ENCODE data around the gene CEACAM21.

CEACAM21 gene

DNA sequence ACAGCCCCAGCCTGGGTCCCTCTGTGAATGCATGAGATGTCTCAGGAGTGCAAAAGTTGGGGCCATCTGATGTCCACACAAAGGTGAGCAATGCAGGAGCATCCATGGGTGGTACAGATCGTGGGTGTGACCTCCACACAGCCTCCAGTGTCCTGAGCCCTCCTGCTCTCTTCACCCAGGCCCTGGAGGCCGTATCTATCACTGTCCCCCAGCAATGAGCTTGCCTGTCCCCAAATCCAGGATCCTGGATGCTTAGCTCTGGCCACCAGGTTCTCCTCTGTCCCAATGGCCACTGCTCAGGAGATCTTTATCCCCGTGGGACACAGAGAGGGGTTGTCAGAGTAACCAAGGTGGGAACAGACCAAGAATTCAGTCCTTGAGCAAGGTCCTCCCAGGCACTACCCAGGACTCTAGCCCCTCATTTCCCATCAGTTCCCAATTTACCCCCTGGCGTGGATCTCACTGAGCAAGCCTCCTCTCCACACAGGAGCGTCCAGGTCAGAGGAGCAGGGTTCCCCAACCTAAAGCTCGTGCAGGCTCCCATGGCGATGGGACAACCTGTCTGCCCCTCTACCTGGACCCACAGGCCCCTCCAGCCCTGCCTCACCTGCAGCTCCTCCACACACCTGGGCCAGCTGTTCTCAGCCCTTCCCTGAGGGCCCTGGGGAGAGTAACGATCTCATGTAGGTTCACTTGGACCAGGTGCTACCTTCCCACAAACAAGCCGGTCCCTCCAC lies 11.3 kb downstream of the CEACAM21 start:
- no peak for DNase-seq (ENCODE audit: low read depth)

- no peak for DNase-seq (ENCODE audit: low read depth)
Measured at GRCh38 chr19:41587838-41588210, 11.9 kb downstream of the CEACAM21 start.

DNA sequence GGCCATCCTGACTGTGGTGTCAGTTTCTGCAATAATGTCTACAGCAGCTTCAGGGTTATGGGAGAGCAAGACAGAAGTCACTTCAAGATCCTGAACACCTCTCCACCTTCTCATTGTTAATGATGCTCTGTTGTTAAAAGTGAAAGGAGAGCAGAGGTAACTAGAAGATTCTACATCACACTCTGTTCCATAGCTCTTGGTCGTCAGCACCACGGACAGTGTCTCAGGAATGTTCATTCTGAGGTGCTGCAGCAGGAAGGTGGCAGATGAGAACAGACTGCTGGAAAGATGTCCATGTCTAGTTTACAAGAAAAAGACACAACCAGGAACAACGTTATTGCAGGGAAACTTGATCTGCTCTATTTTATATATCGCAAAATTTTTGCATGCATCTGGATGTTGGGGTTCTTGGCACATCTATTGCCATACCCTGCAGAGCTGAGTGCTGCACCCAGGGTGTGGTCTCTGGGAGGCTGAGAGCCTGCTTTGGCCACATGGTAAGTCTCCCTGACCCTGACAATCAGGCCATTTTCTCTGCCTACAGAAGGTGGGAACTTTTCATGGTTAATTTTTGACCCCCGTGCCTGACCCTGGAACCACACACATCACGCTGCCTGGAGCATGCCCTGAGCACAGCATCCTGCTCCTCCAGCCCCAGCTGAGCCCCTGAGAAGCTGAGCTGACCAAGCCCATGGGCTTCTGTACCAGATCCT lies 12.7 kb downstream of the CEACAM21 start:
- peak; percentile 42 for DNase-seq (ENCODE audit: low read depth)

DNA sequence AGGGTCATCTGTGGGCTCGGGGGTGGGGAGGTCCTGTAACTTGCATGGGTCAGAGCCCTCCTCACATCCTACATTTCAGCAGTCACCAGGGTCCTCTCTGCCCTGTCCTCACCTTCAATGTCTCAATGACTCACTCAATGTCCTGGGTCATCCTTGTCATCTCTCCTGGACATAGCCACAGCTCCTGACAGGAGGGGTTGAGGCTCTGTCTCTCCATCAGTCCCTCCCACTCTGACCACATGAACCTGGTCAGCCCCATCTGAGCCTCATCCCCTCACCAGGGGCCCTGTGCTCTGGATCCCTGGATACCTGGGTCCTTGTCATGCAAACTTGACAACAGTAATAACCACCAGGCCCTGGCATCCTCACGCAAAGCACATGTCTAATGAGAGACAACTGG lies 13.4 kb downstream of the CEACAM21 start:
- DNase-seq (ENCODE audit: low read depth): no peak

DNA sequence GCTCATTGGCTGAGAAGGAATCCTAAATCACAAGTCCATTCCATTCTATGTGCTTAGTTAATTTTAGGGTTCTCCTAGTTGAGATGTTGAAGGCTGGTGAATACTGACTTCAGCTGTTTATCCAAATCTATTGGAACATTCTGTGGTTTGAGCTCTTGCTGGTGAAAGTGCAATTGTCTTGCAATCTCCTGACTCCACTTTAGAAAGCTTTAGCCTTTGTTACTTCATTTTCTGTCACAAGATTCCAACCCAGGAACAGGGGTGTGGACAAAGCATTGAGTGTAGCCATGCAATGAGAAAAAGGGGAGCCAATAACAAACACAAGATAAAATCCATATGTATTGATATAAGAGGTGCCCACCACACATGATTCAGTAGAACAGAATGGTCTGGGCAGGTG lies 15.0 kb downstream of the CEACAM21 start:
- DNase-seq (ENCODE audit: low read depth): no peak

GRCh38 chr19:41591951-41592562 lies 16.1 kb downstream of the CEACAM21 start:
- DNase-seq (ENCODE audit: low read depth): no peak

DNA sequence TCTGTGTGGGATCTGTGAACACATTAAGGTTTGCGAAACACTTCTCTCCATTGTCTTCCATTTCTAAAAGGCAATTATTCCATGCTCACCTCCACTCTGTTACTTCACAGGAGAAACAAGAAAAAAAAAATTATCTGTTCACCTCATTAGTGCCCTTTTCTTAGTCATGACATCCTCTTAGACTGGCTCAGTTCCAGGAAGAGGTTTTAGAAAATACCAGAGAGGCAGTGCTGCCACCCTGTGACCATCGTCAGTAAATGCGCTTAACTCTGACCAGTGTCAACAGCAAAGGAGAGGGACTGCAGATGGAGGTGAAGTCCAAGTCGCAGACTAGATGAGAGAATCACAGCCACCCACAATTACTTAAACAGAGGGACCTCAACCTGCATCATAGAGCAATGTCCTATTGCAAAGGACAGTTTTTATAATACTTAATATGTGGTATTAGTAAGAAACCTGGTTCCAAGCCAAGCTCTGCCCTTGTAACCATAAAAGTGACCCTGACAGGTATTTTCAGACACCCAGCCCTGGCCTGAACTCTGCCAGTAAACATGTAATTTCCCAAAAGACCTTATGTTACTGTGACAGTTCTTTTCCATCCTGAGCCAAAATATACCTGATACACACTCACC lies 19.4 kb downstream of the CEACAM21 start:
- DNase-seq (ENCODE audit: low read depth): peak; percentile 83

GRCh38 chr19:41595890-41596280 lies 19.9 kb downstream of the CEACAM21 start:
- DNase-seq (ENCODE audit: low read depth): no peak

- DNase-seq (ENCODE audit: low read depth): peak; percentile 64
Measured at GRCh38 chr19:41597600-41598041, 21.7 kb downstream of the CEACAM21 start.

DNA sequence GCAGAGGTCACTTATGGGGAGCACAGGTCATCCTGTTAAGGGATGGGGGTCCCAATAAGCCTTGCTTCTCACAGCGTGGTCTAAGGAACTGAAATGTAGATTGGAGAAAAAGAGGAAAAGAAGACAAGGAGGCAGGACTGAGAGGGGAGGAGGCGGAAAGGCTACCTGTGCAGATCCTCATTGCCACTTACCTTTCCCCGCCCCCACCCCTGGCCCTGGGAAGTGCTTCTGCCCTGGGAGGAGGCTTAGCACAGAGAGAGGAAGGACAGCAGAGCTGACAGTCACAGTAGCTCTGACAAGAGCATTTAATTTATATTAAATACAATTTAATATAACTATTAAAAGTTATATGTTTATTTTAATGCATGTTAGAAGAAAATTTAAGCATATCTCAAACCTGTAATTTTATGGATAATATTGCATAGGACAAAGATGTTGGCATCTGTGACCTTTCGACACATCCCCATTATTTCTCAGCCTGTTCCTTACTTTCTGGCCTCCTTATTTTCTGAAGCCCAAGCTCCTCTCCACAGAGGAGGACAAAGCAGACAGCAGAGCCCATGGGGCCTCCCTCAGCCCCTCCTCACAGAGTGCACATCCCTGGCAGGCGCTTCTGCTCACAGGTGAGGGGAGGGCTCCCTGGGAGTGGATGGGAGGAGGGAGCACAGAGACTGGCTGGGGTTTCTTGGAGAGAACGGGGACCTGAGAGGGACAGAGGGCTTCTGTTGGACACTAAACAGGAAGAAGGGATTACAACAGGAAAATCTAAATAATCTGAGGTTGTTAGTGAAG lies 23.4 kb downstream of the CEACAM21 start:
- DNase-seq (ENCODE audit: low read depth): no peak

GRCh38 chr19:41601771-41602170 lies 25.8 kb downstream of the CEACAM21 start:
- DNase-seq (ENCODE audit: low read depth): no peak

DNA sequence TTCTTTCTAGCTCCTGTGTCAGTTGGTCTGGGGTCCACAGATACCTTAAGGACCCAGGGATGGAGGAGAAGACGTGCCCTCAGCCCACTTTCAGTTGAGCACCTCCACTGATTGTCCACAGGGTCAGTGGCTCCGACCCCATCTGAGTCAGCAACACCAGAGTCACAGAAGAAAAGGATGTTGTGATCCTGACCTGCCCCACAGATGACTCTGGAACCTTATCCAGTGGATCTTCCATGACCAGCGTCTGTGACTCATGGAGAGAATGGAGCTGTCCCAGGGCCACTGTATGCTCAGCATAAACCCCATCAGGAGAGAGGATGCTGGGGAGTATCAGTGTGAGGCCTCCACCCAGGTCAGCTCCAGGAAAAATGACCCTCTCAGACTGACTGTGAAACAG lies 28.9 kb downstream of the CEACAM21 start:
- DNase-seq (ENCODE audit: low read depth): no peak

DNA sequence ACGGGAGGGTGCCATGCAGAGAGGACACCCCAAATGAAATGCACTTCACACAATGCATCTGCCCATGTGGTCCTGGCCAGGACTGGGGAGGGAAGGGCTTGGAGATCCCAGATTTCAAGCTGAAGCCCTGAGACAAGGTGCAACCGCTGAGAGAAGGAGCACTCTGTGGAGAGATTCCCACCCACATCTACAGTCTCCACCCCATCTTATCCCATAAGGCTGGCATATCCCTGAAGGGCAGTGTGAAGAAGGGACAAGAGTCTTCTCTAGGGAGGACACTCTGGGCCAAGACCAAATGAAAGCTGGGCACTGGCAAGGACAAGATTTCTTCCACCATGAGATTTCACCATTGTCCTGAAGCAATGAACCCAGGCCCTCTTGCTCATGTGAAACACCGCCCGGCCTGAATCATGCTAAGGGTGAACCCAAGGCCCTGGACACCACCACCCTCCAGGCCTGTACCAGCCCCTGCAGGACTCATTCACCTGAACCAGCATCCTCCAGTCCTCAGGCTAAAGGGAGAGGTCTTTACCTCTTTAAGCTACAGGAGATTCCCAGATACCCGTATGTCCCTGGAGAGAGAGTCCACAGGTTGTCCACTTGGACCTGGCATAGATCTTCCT lies 30.4 kb downstream of the CEACAM21 start:
- DNase-seq (ENCODE audit: low read depth): no peak

- DNase-seq (ENCODE audit: low read depth): no peak
Measured at GRCh38 chr19:41607668-41608067, 31.7 kb downstream of the CEACAM21 start.

GRCh38 chr19:41610789-41611188 lies 34.8 kb downstream of the CEACAM21 start:
- DNase-seq (ENCODE audit: low read depth): no peak

DNA sequence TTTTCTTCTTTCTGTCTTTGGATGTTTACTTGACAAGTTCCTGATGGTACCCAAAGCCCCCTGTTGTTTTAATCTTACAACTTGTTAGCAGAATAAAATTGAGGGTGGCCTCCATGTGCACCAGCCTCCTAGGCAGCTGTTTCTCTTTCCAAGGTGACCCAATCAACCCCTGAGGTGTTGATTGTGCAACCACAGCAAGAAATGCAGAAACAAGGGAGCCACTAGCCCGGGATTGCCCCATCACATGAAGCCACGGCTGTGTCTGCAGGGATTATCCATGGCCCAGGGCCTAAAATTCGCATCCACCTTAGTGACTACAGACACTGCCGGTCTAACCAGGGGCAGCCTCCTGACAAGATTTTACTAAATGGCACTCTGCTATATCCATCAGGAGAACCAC lies 36.5 kb downstream of the CEACAM21 start:
- DNase-seq (ENCODE audit: low read depth): no peak

- DNase-seq (ENCODE audit: low read depth): no peak
Measured at GRCh38 chr19:41615207-41615606, 39.2 kb downstream of the CEACAM21 start.

DNA sequence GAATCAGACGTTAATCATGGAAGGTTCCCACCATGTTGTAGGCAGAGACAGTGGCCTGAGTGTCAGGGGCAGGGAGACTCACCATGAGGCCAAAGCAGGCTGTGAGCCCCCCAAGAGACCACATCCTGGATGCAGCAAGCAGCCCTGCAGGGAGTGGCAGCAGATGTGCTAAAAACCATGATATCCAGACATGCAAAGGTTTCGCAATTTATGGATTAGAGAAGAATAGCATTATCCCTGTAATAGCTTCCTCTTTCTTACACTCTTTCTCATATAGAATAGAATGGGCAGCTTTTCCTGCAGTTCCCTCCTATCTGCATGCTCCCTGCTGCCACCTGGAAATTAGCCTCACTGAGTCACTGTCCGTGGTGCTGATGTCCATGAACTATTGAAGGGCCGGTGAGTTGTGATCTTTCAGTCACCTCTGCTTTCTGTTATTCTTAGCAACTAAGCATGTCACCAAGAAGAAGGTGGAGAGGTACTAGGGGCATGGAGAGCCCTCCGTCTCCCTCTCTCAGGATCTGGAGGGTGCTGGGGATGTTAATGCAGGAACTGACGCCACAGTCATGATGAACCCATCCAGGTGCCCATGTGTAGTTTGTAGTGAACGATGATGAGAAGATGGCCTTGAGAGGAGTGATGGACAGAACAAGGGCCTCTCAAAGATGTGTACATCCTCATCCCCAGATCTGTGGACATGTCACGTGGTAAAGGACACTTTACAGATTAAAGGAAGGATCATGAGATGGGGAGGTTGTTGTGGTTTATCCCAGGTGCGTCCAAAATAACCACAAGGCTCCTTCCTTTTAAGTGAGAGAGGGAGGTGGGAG lies 41.0 kb downstream of the CEACAM21 start:
- DNase-seq (ENCODE audit: low read depth): peak; percentile 19

- DNase-seq (ENCODE audit: low read depth): no peak
Measured at GRCh38 chr19:41617941-41618730, 42.2 kb downstream of the CEACAM21 start.
